Ectodermal cell (in vitro differentiated cells): ENCODE results near the gene SLC8B1.

ENCODE experiments used
- H3K27ac ChIP-seq: 2 replicates; pipeline ENCODE4 v1.7.0; 2013; ENCODE audit warnings: mild to moderate bottlenecking, low read depth, low read length; ENCODE audit not compliant: insufficient read depth, poor library complexity, severe bottlenecking
- H3K27me3 ChIP-seq: 2 replicates; pipeline ENCODE4 v1.7.0; 2013; ENCODE audit warnings: mild to moderate bottlenecking, low read length; ENCODE audit not compliant: insufficient read depth, control insufficient read depth, poor library complexity, severe bottlenecking
- H3K36me3 ChIP-seq: one replicate; pipeline ENCODE4 v1.7.0; 2013; ENCODE audit warnings: low read length; ENCODE audit not compliant: control insufficient read depth, insufficient read depth
- H3K4me1 ChIP-seq: one replicate; pipeline ENCODE4 v1.7.0; 2013; ENCODE audit warnings: low read length; ENCODE audit not compliant: control insufficient read depth, insufficient read depth
- H3K4me3 ChIP-seq: 2 replicates; pipeline ENCODE4 v1.7.0; 2013; ENCODE audit warnings: low read depth, low read length, control low read depth; ENCODE audit not compliant: insufficient read depth
- H3K9me3 ChIP-seq: 2 replicates; pipeline ENCODE4 v1.7.0; 2013; ENCODE audit warnings: mild to moderate bottlenecking, low read length, moderate library complexity; ENCODE audit not compliant: control insufficient read depth
- WGBS, 2 experiments: methylation state at CpG; one replicate each; pipeline ENCODE4 v1.1.7; 2013; ENCODE audit warnings: missing lambda C conversion rate in 2 of 2; 5-methylcytosine and 5-hydroxymethylcytosine counted together

SLC8B1 gene

DNA sequence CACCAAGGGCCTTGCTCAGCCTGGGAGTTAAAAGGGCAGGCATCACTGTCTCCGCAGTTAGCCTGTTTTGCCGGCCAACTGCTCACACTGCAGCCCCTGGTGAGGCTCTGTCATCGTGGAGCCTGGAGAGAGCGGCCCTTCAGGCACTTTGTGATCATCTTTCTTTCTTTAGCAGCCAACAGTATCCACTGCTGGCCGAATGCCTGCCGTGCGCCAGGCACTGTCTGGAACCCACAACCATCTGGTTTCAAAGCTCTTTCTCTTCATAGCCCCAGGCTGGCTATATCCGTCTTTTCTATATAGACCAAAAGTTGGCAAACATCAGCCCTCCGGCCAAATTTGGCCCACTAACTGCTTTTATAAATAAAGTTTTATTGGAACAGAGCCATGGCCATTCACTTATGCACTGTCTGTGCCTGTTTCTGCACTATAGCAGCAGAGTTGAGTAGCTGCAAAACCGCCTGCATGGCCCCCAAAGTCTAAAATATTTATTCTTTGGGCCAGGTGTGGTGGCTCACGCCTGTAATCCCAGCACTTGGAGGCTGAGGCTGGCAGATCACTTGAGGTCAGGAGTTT, 29.5 kb downstream of the SLC8B1 start:
- no peak overlapping the region for H3K4me3 ChIP-seq
- H3K27ac ChIP-seq, result no peak overlapping the region
- H3K27me3 ChIP-seq, result no peaks in the 10 kb centered on the region
- H3K36me3 ChIP-seq, result no peaks in the 10 kb centered on the region
- H3K9me3 ChIP-seq, result no peaks in the 10 kb centered on the region
- WGBS, 2 experiments, result 87 to 91% methylated on average over 11 of the region's 11 CpGs
- peaks cover 10% of the 10 kb centered on the region for H3K4me1 ChIP-seq

- no peaks in the 10 kb centered on the region for H3K27me3 ChIP-seq
- no peak overlapping the region for H3K4me3 ChIP-seq
- peak overlapping the region; percentile 33 for H3K27ac ChIP-seq
- WGBS, 2 experiments, result 56 to 59% methylated on average over 19 of the region's 19 CpGs
- H3K9me3 ChIP-seq, result no peaks in the 10 kb centered on the region
- peaks cover 16% of the 10 kb centered on the region for H3K4me1 ChIP-seq
- no peaks in the 10 kb centered on the region for H3K36me3 ChIP-seq
These were observed 31.8 kb downstream of the SLC8B1 start for GRCh38 chr12:113302886-113303640.

DNA sequence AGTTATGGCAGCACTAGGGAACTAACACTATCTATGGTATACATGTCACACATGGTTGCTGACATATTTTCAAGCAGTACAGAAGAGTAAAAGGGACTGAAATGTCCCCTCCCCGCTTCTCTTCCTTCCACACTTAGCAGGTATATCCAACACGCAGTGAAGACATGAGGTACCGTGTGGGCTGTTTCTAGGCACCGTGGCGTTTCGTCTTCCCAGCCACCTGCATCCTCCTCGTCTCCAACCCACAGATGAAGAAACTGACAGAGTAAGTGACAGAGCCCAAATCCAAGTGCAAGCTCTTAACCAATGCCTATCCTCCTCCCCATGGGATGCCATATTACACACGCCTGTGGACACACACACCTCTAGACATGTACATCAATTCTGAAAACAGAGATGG, 32.4 kb downstream of the SLC8B1 start:
- H3K4me1 ChIP-seq, result peaks cover 16% of the 10 kb centered on the region
- no peaks in the 10 kb centered on the region for H3K9me3 ChIP-seq
- no peak overlapping the region for H3K4me3 ChIP-seq
- no peak overlapping the region for H3K27ac ChIP-seq
- H3K27me3 ChIP-seq, result no peaks in the 10 kb centered on the region
- WGBS, 2 experiments, result 92 to 94% methylated on average over 8 of the region's 8 CpGs
- H3K36me3 ChIP-seq, result no peaks in the 10 kb centered on the region

DNA sequence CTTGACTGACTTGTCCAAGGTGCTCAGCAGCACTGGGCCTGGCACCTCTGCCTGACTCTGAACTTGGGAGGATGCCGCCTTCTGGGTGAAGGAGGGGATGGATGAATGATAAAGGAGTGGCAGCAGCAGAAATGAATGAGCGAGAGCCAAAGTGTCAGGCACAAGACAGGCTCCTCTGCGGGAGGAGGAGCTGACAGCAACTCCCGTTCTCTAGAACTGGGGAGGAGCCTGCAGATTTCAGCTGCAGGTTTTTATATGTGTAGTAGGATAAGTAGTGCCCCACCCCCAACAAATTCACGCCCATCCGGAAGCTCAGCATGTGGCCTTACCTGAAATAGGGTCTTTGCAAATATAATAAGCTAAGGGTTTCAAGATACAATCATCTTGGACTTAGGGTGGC, 33.1 kb downstream of the SLC8B1 start:
- Histone ChIP-seq H3K27me3 (no peaks in the 10 kb centered on the region), H3K27ac (no peak overlapping the region), H3K4me1 (peaks cover 16% of the 10 kb centered on the region), H3K9me3 (no peaks in the 10 kb centered on the region), H3K4me3 (no peak overlapping the region), H3K36me3 (no peaks in the 10 kb centered on the region)
- WGBS, 2 experiments, result 78 to 89% methylated on average over 6 of the region's 6 CpGs

DNA sequence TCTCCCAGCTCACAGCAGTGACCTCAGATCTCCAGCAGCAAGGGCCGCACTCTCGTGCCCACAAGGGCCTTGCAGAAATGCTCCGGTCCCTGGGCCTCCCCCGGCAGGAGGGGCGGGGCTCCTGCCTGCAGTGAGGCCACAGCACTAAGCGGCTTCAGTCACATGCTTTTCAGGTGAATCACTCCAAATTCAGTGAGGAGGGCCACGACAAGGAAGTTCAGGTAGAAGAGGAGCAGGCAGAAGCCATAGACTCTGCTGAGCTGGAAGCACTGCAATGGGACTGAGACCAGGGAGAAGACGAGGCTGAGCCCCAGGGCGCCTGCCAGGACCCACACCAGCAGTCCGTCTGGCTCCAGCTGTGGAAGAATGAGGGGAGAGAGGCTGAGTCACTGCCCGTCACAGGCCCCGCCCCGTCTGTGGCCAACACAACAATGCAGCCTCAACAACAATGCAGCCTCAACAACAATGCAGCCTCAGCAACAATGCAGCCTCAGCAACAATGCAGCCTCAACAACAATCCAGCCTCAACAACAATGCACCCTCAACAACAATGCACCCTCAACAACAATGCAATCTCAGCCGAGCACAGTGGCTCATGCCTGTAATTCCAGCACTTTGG, 35.2 kb downstream of the SLC8B1 start:
- WGBS, 2 experiments, result 68 to 70% methylated on average over 14 of the region's 14 CpGs

DNA sequence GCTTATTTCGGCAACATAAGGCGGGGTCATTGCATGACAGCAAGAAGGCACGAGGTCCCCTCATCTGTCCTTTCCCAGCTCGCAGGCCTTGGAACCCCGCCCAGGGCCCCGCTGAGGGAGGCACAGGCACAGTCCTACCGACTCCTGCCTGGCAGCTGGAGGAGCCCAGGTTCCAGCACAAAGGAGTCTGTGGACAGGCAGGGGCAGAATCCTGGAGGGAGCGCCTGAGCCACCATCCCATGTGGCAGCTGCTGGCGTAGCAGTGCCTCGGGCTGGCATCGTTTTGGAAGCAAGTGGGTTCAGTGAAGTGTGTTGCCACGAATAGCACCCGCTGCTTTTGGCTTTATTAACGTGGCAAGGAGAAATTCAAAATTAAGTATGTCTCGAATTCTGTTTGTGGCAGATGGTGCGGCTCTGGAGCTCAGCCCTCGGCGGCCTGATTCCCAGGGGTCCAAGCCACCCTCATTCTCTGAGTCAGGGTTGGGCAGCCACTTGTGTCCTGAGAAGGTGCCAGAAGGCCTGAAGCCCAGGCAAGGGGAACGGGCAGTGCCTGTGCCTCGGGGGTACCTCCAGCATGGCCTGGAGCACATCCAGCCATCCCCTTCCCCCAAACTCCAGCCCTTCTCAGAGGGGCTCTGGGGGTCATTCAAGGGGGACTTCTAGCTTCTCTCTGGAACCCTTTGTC, 35.9 kb downstream of the SLC8B1 start:
- no peaks in the 10 kb centered on the region for H3K9me3 ChIP-seq
- H3K4me3 ChIP-seq, result no peak overlapping the region
- H3K36me3 ChIP-seq, result no peaks in the 10 kb centered on the region
- peaks cover 11% of the 10 kb centered on the region for H3K4me1 ChIP-seq
- H3K27ac ChIP-seq, result no peak overlapping the region
- no peaks in the 10 kb centered on the region for H3K27me3 ChIP-seq
- WGBS, 2 experiments, result 93% methylated on average over 20 of the region's 20 CpGs

More for the DNA sequence above, 35.2 kb downstream of the SLC8B1 start:
- Histone ChIP-seq H3K36me3 (no peaks in the 10 kb centered on the region), H3K9me3 (no peaks in the 10 kb centered on the region), H3K4me3 (no peak overlapping the region), H3K27me3 (no peaks in the 10 kb centered on the region), H3K4me1 (peaks cover 11% of the 10 kb centered on the region), H3K27ac (no peak overlapping the region)

- Histone ChIP-seq H3K36me3 (no peaks in the 10 kb centered on the region), H3K27me3 (no peaks in the 10 kb centered on the region), H3K27ac (no peak overlapping the region), H3K4me1 (peaks cover 11% of the 10 kb centered on the region), H3K9me3 (no peaks in the 10 kb centered on the region), H3K4me3 (no peak overlapping the region)
- WGBS, 2 experiments, result 94% methylated on average over 5 of the region's 5 CpGs
These were observed 36.5 kb downstream of the SLC8B1 start for GRCh38 chr12:113298472-113298817.

- Histone ChIP-seq H3K36me3 (no peaks in the 10 kb centered on the region), H3K9me3 (no peaks in the 10 kb centered on the region), H3K4me1 (peaks cover 10% of the 10 kb centered on the region), H3K4me3 (no peak overlapping the region), H3K27me3 (no peaks in the 10 kb centered on the region), H3K27ac (no peak overlapping the region)
- WGBS, 2 experiments, result 88 to 90% methylated on average over 13 of the region's 13 CpGs
These were observed 37.1 kb downstream of the SLC8B1 start for GRCh38 chr12:113297621-113298471.

GRCh38 chr12:113297214-113297587, 37.7 kb downstream of the SLC8B1 start:
- Histone ChIP-seq H3K9me3 (no peaks in the 10 kb centered on the region), H3K27ac (no peak overlapping the region), H3K27me3 (no peaks in the 10 kb centered on the region), H3K4me1 (peaks cover 5% of the 10 kb centered on the region), H3K4me3 (no peak overlapping the region), H3K36me3 (no peaks in the 10 kb centered on the region)
- 88 to 92% methylated on average over 9 of the region's 9 CpGs for WGBS, 2 experiments
